KMS-11 (cell line): ENCODE data around the gene COA6.

Experiments used
- H2AFZ ChIP-seq: fragments of 200-600 bp; sonication (generic); 2 replicates; pipeline ENCODE4 v1.6.1; 2016; ENCODE audit warnings: antibody characterized with exemption, mixed run types, low read depth
- H3K27ac ChIP-seq: fragments of 200-600 bp; sonication (generic); 2 replicates; pipeline ENCODE4 v1.6.1; 2016; ENCODE audit warnings: mild to moderate bottlenecking, mixed run types
- H3K27me3 ChIP-seq: fragments of 200-600 bp; sonication (generic); 2 replicates; pipeline ENCODE4 v1.6.1; 2017; ENCODE audit warnings: mild to moderate bottlenecking, low read depth, mixed run types, moderate library complexity; ENCODE audit not compliant: insufficient read depth
- H3K36me3 ChIP-seq: fragments of 200-600 bp; sonication (generic); 2 replicates; pipeline ENCODE4 v1.6.1; 2017; ENCODE audit warnings: mild to moderate bottlenecking, mixed run types; ENCODE audit not compliant: insufficient read depth
- H3K4me1 ChIP-seq: fragments of 200-600 bp; sonication (generic); 2 replicates; pipeline ENCODE4 v1.6.1; 2016; ENCODE audit warnings: mild to moderate bottlenecking, low read depth, mixed run types; ENCODE audit not compliant: poor library complexity, severe bottlenecking
- H3K4me2 ChIP-seq: fragments of 200-600 bp; sonication (generic); 2 replicates; pipeline ENCODE4 v1.7.0; 2016; ENCODE audit warnings: mild to moderate bottlenecking, mixed run types
- H3K4me3 ChIP-seq: fragments of 200-600 bp; sonication (generic); IDR thresholded peaks from 2 replicates; pipeline ENCODE4 v1.6.1; 2017; ENCODE audit warnings: low read depth, low read length, mixed read lengths; ENCODE audit not compliant: insufficient read depth
- H3K79me2 ChIP-seq: fragments of 200-600 bp; sonication (generic); 2 replicates; pipeline ENCODE4 v1.6.1; 2016; ENCODE audit warnings: low read depth, mixed run types; ENCODE audit not compliant: insufficient read depth
- H3K9ac ChIP-seq: fragments of 200-600 bp; sonication (generic); 2 replicates; pipeline ENCODE4 v1.6.1; 2016; ENCODE audit warnings: mild to moderate bottlenecking, mixed run types
- H4K20me1 ChIP-seq: fragments of 200-600 bp; sonication (generic); 2 replicates; pipeline ENCODE4 v1.6.1; 2016; ENCODE audit warnings: mild to moderate bottlenecking, mixed run types; ENCODE audit not compliant: insufficient read depth
- TF ChIP-seq, protein P1 (sequence below): fragments of 200-600 bp; sonication (generic); conservative IDR thresholded peaks from 2 replicates; pipeline ENCODE4 v1.6.1; 2017; ENCODE audit warnings: low read depth, mild to moderate bottlenecking, antibody characterized with exemption, low read length, moderate library complexity, mixed read lengths

The COA6 gene

DNA sequence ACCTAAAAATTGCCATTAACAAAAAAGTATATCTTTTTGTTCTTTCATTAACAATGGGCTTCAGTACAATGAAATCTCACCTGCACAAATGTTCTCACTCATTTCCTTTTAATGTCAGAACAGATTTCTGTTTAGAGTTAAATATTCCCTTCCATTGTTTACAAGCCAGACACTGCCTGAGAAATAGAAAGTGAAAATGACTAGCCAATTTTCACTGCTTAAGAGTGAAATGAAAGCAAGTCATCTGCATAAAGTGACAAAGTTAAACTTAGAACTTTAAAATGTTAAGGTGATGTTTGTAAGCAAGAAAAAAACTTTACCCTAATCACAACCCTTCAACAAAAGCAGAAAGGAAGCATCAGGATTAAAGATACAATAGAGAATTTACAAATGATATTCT is 27.5 kb downstream of the COA6 start:
- Histone ChIP-seq H3K9ac (no peak overlapping the region), H4K20me1 (no peaks in the 10 kb centered on the region), H3K36me3 (no peaks in the 10 kb centered on the region), H3K4me2 (peak overlapping the region; percentile 43), H3K4me1 (peaks cover 16% of the 10 kb centered on the region), H3K4me3 (no peak overlapping the region), H3K27me3 (no peaks in the 10 kb centered on the region), H3K79me2 (no peaks in the 10 kb centered on the region), H3K27ac (peak overlapping the region; percentile 19; the same call in 1 of the 2 replicates), H2AFZ (no peak overlapping the region)
- TF ChIP-seq, protein P1, sequence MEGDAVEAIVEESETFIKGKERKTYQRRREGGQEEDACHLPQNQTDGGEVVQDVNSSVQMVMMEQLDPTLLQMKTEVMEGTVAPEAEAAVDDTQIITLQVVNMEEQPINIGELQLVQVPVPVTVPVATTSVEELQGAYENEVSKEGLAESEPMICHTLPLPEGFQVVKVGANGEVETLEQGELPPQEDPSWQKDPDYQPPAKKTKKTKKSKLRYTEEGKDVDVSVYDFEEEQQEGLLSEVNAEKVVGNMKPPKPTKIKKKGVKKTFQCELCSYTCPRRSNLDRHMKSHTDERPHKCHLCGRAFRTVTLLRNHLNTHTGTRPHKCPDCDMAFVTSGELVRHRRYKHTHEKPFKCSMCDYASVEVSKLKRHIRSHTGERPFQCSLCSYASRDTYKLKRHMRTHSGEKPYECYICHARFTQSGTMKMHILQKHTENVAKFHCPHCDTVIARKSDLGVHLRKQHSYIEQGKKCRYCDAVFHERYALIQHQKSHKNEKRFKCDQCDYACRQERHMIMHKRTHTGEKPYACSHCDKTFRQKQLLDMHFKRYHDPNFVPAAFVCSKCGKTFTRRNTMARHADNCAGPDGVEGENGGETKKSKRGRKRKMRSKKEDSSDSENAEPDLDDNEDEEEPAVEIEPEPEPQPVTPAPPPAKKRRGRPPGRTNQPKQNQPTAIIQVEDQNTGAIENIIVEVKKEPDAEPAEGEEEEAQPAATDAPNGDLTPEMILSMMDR, result no peak

DNA sequence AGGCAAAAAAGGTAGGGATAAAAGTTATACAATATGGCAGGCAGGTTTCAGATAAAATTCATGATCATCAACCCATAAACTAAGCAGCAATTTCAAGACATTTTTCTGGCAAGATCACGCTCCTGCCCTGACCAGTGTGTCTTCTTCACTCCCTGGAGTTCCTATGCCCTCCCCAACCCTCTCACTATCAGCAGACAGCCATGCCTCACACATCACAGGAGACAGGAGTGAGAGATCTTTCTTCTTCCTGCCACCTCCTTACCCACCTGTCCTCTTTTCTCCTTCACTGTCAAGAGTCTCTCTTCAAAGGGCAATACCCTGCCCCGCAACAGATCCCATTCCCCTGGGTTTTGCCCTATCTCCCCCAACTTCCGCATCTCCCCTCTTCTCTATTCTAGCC is 28.4 kb downstream of the COA6 start:
- Histone ChIP-seq H4K20me1 (no peaks in the 10 kb centered on the region), H3K79me2 (no peaks in the 10 kb centered on the region), H3K4me3 (no peak overlapping the region), H3K4me2 (no peak overlapping the region), H2AFZ (no peak overlapping the region), H3K4me1 (peaks cover 16% of the 10 kb centered on the region), H3K27ac (no peak overlapping the region; the same call in 1 of the 2 replicates), H3K36me3 (no peaks in the 10 kb centered on the region), H3K9ac (no peak overlapping the region), H3K27me3 (no peaks in the 10 kb centered on the region)
- TF ChIP-seq, protein P1, result no peak

DNA sequence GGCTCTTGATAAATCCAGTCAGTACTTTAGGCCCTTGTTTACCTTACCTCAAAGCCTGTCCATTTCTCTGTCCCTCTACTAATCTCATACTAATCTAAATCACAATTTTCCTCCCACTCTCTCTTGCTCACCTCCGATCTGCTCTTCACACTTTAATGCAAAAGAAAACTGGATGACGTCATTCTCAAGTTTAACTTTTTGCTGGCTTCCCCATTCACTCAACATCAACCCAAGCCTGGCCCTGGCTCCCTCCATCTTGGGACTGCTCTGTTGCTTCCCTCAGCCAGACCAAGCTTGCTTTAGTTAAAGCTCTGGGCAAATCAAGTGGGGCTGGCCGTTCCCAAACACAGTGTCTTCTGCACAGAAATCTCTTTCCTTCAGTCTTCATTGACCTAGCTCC is 29.7 kb downstream of the COA6 start:
- Histone ChIP-seq H3K36me3 (no peaks in the 10 kb centered on the region), H2AFZ (no peak overlapping the region), H4K20me1 (no peaks in the 10 kb centered on the region), H3K9ac (no peak overlapping the region), H3K79me2 (no peaks in the 10 kb centered on the region), H3K4me1 (peaks cover 16% of the 10 kb centered on the region), H3K27ac (no peak overlapping the region), H3K27me3 (no peaks in the 10 kb centered on the region), H3K4me3 (no peak overlapping the region), H3K4me2 (no peak overlapping the region)
- TF ChIP-seq, protein P1, result no peak

DNA sequence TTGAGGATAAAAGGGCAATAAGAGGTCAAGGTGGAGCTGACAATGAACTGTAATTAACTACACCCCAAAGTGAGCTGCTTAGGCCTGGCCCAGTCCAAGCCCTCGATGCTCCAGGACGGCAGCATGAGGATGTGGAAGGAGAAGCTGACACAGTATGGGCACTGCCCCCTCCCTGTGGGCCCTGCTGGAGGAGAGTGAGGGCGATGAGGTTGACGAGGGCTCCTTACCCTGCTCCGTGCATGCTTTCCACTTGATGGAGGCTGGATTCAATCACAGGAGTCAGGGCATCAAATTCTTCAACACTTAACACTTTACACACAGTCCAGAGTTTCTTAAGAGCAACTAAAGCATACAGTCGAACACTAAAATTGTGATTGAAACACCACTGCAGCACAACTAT is 32.4 kb downstream of the COA6 start:
- H3K27me3 ChIP-seq, result no peaks in the 10 kb centered on the region
- H4K20me1 ChIP-seq, result no peaks in the 10 kb centered on the region
- TF ChIP-seq, protein P1, result no peak
- no peaks in the 10 kb centered on the region for H3K79me2 ChIP-seq
- no peak overlapping the region for H3K9ac ChIP-seq
- H3K4me2 ChIP-seq, result no peak overlapping the region
- no peak overlapping the region for H3K27ac ChIP-seq
- H2AFZ ChIP-seq, result no peak overlapping the region
- no peaks in the 10 kb centered on the region for H3K36me3 ChIP-seq
- peaks cover 10% of the 10 kb centered on the region for H3K4me1 ChIP-seq
- H3K4me3 ChIP-seq, result no peak overlapping the region
